ENCODE data around the gene ROR2. TPM values are rescaled to one million over a fixed set of nuclear protein-coding genes. Genes with fewer than 3 reads are reported as not detected.

The ROR2 gene
- total and polyA plus RNA-seq, 2 of the 8 experiments (the other 6 are each of a cell fraction or from before 2014, with no cell fraction given), result 2.7 to 4.3 TPM

- no peak for TF ChIP-seq E2F6 (IDR thresholded peaks at IDR 0.05)
Observed at GRCh38 chr9:91825422-91825821, 124.6 kb downstream of the ROR2 start (continued).

All from H1 (cell line).